GM12801 (cell line): ENCODE results near the gene ITGBL1.

ENCODE experiments used
- CTCF ChIP-seq: IDR thresholded peaks from one replicate; pipeline ENCODE4 v1.5.1; 2011; ENCODE audit warnings: control low read depth; ENCODE audit not compliant: insufficient read length; ENCODE audit errors: extremely low read depth

The ITGBL1 gene

GRCh38 chr13:101714195-101714594 lies 261.7 kb downstream of the ITGBL1 start:
- TF ChIP-seq CTCF = no peak

GRCh38 chr13:101717353-101717752 lies 264.9 kb downstream of the ITGBL1 start:
- TF ChIP-seq CTCF = no peak

GRCh38 chr13:101718496-101718895 lies 266.0 kb downstream of the ITGBL1 start:
- no peak for TF ChIP-seq CTCF

GRCh38 chr13:101726681-101727080 lies 274.2 kb downstream of the ITGBL1 start:
- TF ChIP-seq CTCF = no peak

GRCh38 chr13:101727118-101727517 lies 274.6 kb downstream of the ITGBL1 start:
- TF ChIP-seq CTCF = no peak

GRCh38 chr13:101728021-101728420 lies 275.5 kb downstream of the ITGBL1 start:
- TF ChIP-seq CTCF = no peak

GRCh38 chr13:101728615-101729014 lies 276.1 kb downstream of the ITGBL1 start:
- no peak for TF ChIP-seq CTCF
